ENCODE results near the gene GTF2H1. TPM values are rescaled to one million over a fixed set of nuclear protein-coding genes. Genes with fewer than 3 reads are reported as not detected.

The GTF2H1 gene
- total RNA-seq = 10 to 100 TPM; 33.4 to 34.1 TPM

DNA sequence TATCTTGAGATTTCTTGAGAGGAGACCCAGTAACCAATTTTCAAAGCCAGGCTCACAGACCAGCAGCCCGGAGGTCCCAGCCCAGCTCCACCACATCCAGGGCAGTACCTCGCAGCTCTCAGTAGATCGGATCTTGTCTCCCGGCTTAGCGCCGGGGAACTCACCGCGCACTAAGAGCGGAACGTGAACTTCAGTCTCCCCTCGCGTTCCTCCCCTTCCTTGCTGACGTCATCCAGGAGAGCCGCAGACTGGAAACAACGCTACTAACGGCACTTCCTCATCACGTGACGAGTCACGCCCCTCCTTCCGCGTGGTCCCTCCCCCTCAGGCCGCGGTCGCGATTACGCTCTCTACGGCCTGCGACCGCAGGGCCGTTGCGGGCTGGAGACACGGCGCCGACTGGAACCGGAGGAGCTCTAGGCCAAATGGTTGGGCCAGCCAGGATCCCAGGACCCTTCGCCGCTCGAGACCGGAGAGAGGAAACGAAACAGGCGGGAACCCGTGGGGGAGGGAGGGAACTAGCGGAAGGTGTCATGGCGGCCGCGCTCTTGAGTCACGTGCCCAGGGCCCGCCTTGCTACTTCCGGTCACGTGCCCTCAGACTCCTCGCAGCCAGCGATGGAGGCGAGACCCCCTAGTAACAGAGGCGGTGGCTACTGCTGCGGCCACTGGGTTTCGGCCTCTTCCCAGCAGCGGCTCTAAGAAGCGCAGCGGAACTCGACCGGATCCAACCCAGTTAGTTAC is at the start of gene GTF2H1, which contains the start of gene HPS5:
TSS of gene GTF2H1 (plus strand) at position 599 of the 743 bp plus-strand sequence. CDS start 10,508 bp downstream, outside the sequence.
TSS of gene HPS5 (minus strand) at position 172 of the 743 bp plus-strand sequence. CDS start 4,282 bp downstream, outside the sequence.
- CTCF ChIA-PET = interaction anchor here (2.9 kb wide), 1 partner anchor 78 kb away, joined by 7 read pairs; no protein-coding TSS in a partner anchor
- no peaks in the 10 kb centered on the region for H3K27me3 Mint-ChIP-seq (ENCODE audit: low read depth)
- peak within 1 kb of the TSS; percentile 100 for H3K27ac Mint-ChIP-seq
- H3K9me3 Mint-ChIP-seq = no peaks in the 10 kb centered on the region
- peaks cover 64% of the 10 kb centered on the region for H3K4me1 Mint-ChIP-seq (ENCODE audit: low read depth)
- peak; percentile 98 for DNase-seq
- peaks cover 26% of the 10 kb centered on the region for H3K36me3 Mint-ChIP-seq (ENCODE audit: low read depth)
- intact Hi-C loops (cut with micrococcal nuclease) = loop anchor here (1.0 to 5.0 kb wide), 11 partner anchors 27 to 919 kb away; partner anchors contain the start of genes E2F8, SAAL1, SERGEF and SPTY2D1
- H3K4me3 Mint-ChIP-seq = peak within 1 kb of the TSS; percentile 98

DNA sequence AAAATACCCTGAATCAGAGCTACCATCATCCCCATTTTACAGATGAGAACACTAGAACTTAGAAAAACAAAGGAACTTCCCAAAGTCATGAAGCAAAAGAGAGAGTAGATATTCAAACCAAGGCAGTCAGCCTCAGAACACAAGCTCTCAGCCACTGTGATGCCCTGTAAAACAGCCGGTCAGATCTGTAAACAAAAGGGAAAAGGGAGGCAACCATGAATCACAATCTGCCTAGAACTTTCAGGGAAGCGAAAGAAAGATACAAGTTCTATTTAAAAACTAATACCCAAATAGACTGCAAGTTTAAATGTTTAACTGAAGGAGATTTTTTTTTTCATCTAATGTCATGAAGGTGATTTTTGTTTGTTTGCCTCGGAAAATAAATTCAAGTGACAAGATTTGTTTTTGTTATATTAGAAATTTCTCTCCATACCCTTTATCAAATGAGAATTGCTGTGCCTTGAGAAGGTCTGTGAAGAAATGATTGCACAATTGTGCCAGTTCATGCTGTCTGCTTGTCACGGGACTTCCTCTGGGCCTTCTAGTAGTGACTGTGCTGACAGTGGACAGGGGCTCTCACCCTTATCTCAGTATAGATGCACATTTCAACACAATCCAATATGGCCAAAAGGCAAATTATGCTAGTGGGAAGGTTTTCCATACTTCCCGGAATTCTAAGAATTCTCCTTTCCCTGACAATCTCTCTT is 44.6 kb upstream of the GTF2H1 start:
- Mint-ChIP-seq H3K27ac (no peak overlapping the region), H3K4me3 (no peak overlapping the region), H3K4me1 (ENCODE audit: low read depth) (peaks cover 5% of the 10 kb centered on the region), H3K9me3 (peaks cover 2% of the 10 kb centered on the region), H3K36me3 (ENCODE audit: low read depth) (peaks cover 31% of the 10 kb centered on the region), H3K27me3 (ENCODE audit: low read depth) (no peaks in the 10 kb centered on the region)
- CTCF ChIA-PET = interaction anchor here (1.6 kb wide), 1 partner anchor 34 kb away, joined by 8 read pairs; no protein-coding TSS in a partner anchor
- DNase-seq = no peak
- intact Hi-C loops (cut with micrococcal nuclease) = no loop called here

DNA sequence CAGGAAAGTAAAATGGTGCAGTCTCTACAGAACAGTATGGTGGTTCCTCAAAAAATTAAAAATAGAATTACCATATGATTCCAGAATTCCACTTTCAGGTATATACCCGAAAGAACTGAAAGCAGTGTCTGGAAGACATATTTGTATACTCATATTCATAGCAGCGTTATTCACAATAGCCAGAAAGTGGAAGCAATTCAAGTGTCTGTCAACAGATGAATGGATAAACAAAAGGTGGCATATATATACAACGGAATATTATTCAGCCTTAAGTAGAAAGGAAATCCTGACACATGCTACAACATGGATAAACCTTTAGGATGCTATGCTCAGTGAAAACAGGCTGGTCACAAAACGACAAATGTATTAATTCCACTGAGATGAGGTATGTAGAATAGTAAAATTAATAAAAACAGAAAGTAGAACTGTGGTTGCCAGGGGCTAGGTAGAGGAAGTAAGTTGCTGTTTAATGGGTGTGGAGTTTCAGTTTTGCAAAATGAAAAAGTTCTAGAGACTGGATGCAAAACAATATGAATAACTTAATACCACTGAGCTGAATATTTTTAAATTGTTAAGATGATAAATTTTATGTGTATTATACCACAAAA is 41.8 kb upstream of the GTF2H1 start:
- CTCF ChIA-PET = interaction anchor here (0.9 kb wide), 1 partner anchor 36 kb away, joined by 3 read pairs; no protein-coding TSS in a partner anchor
- Mint-ChIP-seq H3K36me3 (ENCODE audit: low read depth) (peaks cover 32% of the 10 kb centered on the region), H3K4me3 (no peak overlapping the region), H3K9me3 (no peaks in the 10 kb centered on the region), H3K27me3 (ENCODE audit: low read depth) (no peaks in the 10 kb centered on the region), H3K27ac (no peak overlapping the region), H3K4me1 (ENCODE audit: low read depth) (peaks cover 5% of the 10 kb centered on the region)
- intact Hi-C loops (cut with micrococcal nuclease) = no loop called here
- no peak for DNase-seq

- no peak for DNase-seq
- Mint-ChIP-seq H3K4me1 (ENCODE audit: low read depth) (peaks cover 5% of the 10 kb centered on the region), H3K27ac (no peak overlapping the region), H3K36me3 (ENCODE audit: low read depth) (peaks cover 39% of the 10 kb centered on the region), H3K4me3 (no peak overlapping the region), H3K9me3 (no peaks in the 10 kb centered on the region), H3K27me3 (ENCODE audit: low read depth) (no peaks in the 10 kb centered on the region)
- intact Hi-C loops (cut with micrococcal nuclease) = no loop called here
- CTCF ChIA-PET = no interaction called here
Observed at GRCh38 chr11:18282626-18283025, 39.7 kb upstream of the GTF2H1 start.

DNA sequence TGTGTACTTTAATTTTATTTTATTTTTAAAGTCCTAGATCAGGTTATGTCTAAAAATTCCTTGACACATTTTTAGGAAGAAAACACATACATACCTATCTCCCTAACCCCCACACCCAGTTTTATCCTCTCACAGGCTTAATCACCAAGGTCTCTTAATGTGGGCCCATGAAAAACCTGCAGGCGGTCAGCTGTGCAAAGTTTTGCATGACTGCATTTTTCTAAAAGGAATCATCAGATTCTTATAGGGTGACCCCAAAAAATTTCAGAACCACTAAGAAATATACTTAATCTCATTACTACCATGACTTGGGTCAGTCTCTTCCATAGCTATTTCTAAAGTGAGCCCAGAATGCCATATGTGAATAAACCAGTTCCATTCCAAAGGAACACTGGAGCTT is 36.5 kb upstream of the GTF2H1 start:
- Mint-ChIP-seq H3K27ac (no peak overlapping the region), H3K27me3 (ENCODE audit: low read depth) (no peaks in the 10 kb centered on the region), H3K9me3 (no peaks in the 10 kb centered on the region), H3K4me1 (ENCODE audit: low read depth) (no peaks in the 10 kb centered on the region), H3K36me3 (ENCODE audit: low read depth) (peaks cover 38% of the 10 kb centered on the region), H3K4me3 (no peak overlapping the region)
- intact Hi-C loops (cut with micrococcal nuclease) = no loop called here
- CTCF ChIA-PET = interaction anchor here (0.6 to 1.3 kb wide), 3 partner anchors 10 to 296 kb away, joined by 3 to 4 read pairs (median 3); no protein-coding TSS in a partner anchor
- no peak for DNase-seq

GRCh38 chr11:18288911-18289310 is 33.5 kb upstream of the GTF2H1 start:
- peaks cover 45% of the 10 kb centered on the region for H3K36me3 Mint-ChIP-seq (ENCODE audit: low read depth)
- CTCF ChIA-PET = interaction anchor here (0.7 to 0.8 kb wide), 2 partner anchors 11 to 174 kb away, joined by 3 to 4 read pairs; no protein-coding TSS in a partner anchor

DNA sequence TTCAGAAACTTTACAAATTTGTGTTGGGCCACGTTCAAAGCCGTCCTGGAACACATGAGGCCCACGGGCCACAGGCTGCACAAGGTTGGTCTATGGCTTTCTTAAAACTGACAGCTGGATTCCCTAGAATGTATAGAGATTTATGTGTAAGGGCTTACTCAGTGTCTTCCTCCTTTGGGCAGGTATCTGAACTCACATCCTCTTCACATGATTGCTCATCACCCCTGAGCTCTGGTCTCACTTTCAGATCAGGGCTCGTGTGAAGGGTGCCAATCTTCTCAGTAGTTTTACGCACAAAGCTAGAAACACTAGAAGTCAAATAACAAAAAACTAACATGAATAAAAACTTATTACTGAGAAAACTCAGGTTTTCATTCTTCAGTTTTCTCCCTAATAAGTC is 27.5 kb upstream of the GTF2H1 start:
- Mint-ChIP-seq H3K4me3 (no peak overlapping the region), H3K27ac (no peak overlapping the region), H3K36me3 (ENCODE audit: low read depth) (peaks cover 60% of the 10 kb centered on the region), H3K9me3 (no peaks in the 10 kb centered on the region), H3K4me1 (ENCODE audit: low read depth) (peaks cover 2% of the 10 kb centered on the region), H3K27me3 (ENCODE audit: low read depth) (no peaks in the 10 kb centered on the region)
- intact Hi-C loops (cut with micrococcal nuclease) = loop anchor here (2.0 kb wide), 1 partner anchor 26 kb away; no protein-coding TSS in a partner anchor
- CTCF ChIA-PET = interaction anchor here (0.6 to 1.8 kb wide), 4 partner anchors 9 to 180 kb away, joined by 3 to 13 read pairs (median 4); no protein-coding TSS in a partner anchor
- DNase-seq = peak; percentile 10

More at GRCh38 chr11:18288911-18289310, 33.5 kb upstream of the GTF2H1 start:
- no peak overlapping the region for H3K27ac Mint-ChIP-seq
- intact Hi-C loops (cut with micrococcal nuclease) = no loop called here
- H3K27me3 Mint-ChIP-seq (ENCODE audit: low read depth) = no peaks in the 10 kb centered on the region
- DNase-seq = no peak
- no peak overlapping the region for H3K4me3 Mint-ChIP-seq
- no peaks in the 10 kb centered on the region for H3K9me3 Mint-ChIP-seq
- no peaks in the 10 kb centered on the region for H3K4me1 Mint-ChIP-seq (ENCODE audit: low read depth)

DNA sequence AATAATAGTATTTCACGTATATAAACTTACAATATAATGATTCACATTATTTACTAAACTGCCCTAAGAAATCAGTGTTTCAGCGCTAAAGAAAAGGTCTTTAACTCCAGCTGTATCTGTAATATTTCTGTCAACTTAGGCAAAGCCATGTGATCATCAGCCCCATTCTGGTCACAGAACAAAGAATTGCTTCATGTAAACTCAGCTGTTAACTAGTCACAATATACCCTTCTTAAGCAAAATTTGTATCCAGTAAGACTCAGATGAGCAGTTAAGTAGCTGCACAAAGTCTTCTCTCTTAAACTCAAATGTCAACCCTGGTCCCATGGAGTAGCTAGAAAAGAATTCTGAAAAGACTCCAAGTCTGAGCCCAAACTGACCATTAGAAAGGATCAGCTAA is 27.1 kb upstream of the GTF2H1 start:
- Mint-ChIP-seq H3K4me1 (ENCODE audit: low read depth) (peaks cover 2% of the 10 kb centered on the region), H3K27me3 (ENCODE audit: low read depth) (no peaks in the 10 kb centered on the region), H3K36me3 (ENCODE audit: low read depth) (peaks cover 56% of the 10 kb centered on the region), H3K27ac (no peak overlapping the region), H3K4me3 (no peak overlapping the region), H3K9me3 (no peaks in the 10 kb centered on the region)
- no peak for DNase-seq
- intact Hi-C loops (cut with micrococcal nuclease) = loop anchor here (2.0 kb wide), 1 partner anchor 25 kb away; no protein-coding TSS in a partner anchor
- CTCF ChIA-PET = interaction anchor here (0.6 to 1.8 kb wide), 4 partner anchors 10 to 180 kb away, joined by 3 to 13 read pairs (median 4); no protein-coding TSS in a partner anchor

DNA sequence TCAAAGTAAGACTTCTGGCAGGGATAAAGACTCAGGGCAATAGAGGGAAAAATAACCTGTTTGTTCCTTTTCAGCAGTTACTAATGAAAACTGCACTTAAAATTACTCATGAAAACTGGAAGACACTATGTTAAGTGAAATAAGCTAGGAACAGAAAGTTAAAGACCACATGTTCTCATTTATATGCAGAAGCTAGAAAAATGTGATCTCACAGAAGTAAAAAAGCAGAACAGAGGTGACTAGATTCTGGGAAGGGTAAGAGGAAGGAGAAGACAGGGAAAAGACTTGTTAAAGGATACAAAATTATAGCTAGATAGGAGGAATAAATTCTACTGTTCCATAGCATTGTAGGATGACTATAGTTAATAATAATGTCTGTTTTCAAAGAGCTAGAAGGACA is 22.6 kb upstream of the GTF2H1 start:
- no peaks in the 10 kb centered on the region for H3K9me3 Mint-ChIP-seq
- no peak overlapping the region for H3K27ac Mint-ChIP-seq
- H3K36me3 Mint-ChIP-seq (ENCODE audit: low read depth) = peaks cover 42% of the 10 kb centered on the region
- no peak for DNase-seq
- peaks cover 2% of the 10 kb centered on the region for H3K4me1 Mint-ChIP-seq (ENCODE audit: low read depth)
- intact Hi-C loops (cut with micrococcal nuclease) = no loop called here
- H3K4me3 Mint-ChIP-seq = no peak overlapping the region
- no peaks in the 10 kb centered on the region for H3K27me3 Mint-ChIP-seq (ENCODE audit: low read depth)
- CTCF ChIA-PET = interaction anchor here (0.6 to 1.0 kb wide), 2 partner anchors 10 to 56 kb away, joined by 3 to 4 read pairs; no protein-coding TSS in a partner anchor

DNA sequence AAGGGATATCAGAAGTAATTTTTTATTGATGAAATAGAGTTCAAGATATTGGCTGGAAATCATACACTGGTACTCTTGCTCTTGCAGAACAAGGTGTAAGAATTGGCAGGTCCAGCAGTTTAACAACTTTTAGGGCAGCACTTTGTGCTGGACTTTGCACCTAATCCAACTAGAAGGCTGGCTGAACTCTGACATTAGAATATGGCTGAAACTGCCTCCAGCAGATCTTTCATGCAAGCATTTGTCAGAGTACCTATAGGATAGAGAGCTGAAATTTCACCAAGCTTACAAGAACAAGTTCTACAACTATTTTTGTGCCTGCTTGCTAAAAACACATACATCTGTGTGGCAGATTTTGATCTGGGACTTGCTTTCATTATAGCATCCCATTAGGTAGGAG is 17.6 kb upstream of the GTF2H1 start:
- H3K4me1 Mint-ChIP-seq (ENCODE audit: low read depth) = no peaks in the 10 kb centered on the region
- no peak overlapping the region for H3K27ac Mint-ChIP-seq
- peaks cover 29% of the 10 kb centered on the region for H3K36me3 Mint-ChIP-seq (ENCODE audit: low read depth)
- no peak for DNase-seq
- CTCF ChIA-PET = no interaction called here
- no peak overlapping the region for H3K4me3 Mint-ChIP-seq
- H3K27me3 Mint-ChIP-seq (ENCODE audit: low read depth) = no peaks in the 10 kb centered on the region
- intact Hi-C loops (cut with micrococcal nuclease) = no loop called here
- no peaks in the 10 kb centered on the region for H3K9me3 Mint-ChIP-seq

DNA sequence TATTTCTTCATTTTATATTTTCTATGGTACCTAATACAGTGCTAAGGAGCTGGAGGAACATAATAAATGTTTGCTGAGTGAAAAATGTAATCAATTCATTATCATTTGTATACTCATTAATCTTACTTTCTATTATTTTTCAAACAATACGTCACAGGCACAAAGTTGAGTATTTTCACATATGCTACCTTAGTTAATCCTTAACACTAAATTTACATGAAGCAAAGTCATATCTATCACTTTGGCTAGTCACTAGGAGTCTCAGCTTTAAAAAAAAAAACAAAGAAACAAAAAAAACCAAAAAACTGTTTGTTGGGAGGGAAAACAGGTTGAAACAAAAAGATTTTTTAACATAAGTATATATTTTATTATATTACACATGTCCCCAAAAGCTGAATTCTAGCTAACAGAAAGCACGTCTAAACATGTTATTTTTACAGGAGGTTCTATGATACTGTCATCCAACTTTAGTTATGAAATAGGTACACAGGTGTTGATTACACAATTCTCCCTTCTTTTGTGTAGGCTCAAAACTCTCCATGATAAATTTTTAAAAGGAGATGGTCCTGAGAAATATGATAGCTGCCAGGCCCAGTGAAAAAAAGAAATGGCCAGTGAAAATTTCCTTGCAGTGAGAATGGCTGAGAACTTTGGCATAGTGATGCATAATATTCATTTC is 14.8 kb upstream of the GTF2H1 start:
- H3K27me3 Mint-ChIP-seq (ENCODE audit: low read depth) = no peaks in the 10 kb centered on the region
- peaks cover 32% of the 10 kb centered on the region for H3K36me3 Mint-ChIP-seq (ENCODE audit: low read depth)
- CTCF ChIA-PET = interaction anchor here (0.6 to 0.7 kb wide), 2 partner anchors 319 to 424 kb away, joined by 3 to 8 read pairs; no protein-coding TSS in a partner anchor
- no peaks in the 10 kb centered on the region for H3K9me3 Mint-ChIP-seq
- intact Hi-C loops (cut with micrococcal nuclease) = no loop called here
- H3K4me1 Mint-ChIP-seq (ENCODE audit: low read depth) = peaks cover 2% of the 10 kb centered on the region
- H3K4me3 Mint-ChIP-seq = no peak overlapping the region
- DNase-seq = no peak
- no peak overlapping the region for H3K27ac Mint-ChIP-seq
